Fibroblast of lung (primary cell): ENCODE measurements around the gene BCAN.

Source experiments
- EZH2 ChIP-seq: IDR thresholded peaks from 2 replicates; pipeline ENCODE4 v1.5.1; 2012; ENCODE audit warnings: low read length, control low read depth, mild to moderate bottlenecking; ENCODE audit errors: missing control alignments
- TF ChIP-seq, protein P1 (sequence below), 2 donors: IDR thresholded peaks in 1 of 2; conservative IDR thresholded peaks in 1 of 2; 1 replicate in 1 of 2; 2 replicates in 1 of 2; pipeline ENCODE4 v1.5.1; 2011 to 2012; ENCODE audit warnings: low read length in 2 of 2, control low read depth in 1 of 2, inconsistent platforms in 1 of 2, low read depth in 1 of 2, mild to moderate bottlenecking in 1 of 2

DNA sequence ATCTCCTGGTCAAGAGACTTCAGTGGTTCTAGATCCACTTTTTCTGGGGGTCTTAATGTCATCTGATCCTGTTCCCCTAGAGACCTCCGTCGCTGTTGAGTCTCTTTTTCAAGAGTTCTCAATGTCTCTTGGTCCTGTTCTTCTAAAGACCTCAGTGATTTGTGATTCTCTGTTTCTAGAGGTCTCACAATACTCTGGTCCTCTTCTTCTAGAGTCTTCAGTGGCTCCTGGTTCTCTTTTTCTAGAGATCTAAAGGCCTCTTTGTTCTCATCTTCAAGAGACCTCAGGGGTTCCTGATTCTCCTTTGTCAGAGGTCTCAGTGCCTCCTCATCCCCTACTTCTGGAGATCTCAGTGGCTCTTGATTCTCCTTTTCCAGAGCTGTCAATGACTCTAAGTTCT is 29.9 kb downstream of the BCAN start:
- TF ChIP-seq EZH2 = no peak
- TF ChIP-seq, protein P1, sequence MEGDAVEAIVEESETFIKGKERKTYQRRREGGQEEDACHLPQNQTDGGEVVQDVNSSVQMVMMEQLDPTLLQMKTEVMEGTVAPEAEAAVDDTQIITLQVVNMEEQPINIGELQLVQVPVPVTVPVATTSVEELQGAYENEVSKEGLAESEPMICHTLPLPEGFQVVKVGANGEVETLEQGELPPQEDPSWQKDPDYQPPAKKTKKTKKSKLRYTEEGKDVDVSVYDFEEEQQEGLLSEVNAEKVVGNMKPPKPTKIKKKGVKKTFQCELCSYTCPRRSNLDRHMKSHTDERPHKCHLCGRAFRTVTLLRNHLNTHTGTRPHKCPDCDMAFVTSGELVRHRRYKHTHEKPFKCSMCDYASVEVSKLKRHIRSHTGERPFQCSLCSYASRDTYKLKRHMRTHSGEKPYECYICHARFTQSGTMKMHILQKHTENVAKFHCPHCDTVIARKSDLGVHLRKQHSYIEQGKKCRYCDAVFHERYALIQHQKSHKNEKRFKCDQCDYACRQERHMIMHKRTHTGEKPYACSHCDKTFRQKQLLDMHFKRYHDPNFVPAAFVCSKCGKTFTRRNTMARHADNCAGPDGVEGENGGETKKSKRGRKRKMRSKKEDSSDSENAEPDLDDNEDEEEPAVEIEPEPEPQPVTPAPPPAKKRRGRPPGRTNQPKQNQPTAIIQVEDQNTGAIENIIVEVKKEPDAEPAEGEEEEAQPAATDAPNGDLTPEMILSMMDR (conservative IDR thresholded peaks at IDR 0.05 in 1 of 2, IDR thresholded peaks at IDR 0.05 in 1 of 2; ENCODE audit: low read depth in 1 of 2, low read length in 2 of 2) = no peak
